Activated naive CD4-positive, alpha-beta T cell treated with Interleukin-2 at 50 U/mL for 16 hours (primary cell): Measurements from ENCODE around the gene SSR3.

Experiments used
- DNase-seq: peaks from one replicate; pipeline ENCODE4 v3.0.0-alpha.2; 2020

The SSR3 gene

GRCh38 chr3:156535162-156535627 is 19.7 kb downstream of the SSR3 start:
- DNase-seq, result no peak

- DNase-seq, result no peak
Observed at GRCh38 chr3:156533205-156533604, 21.7 kb downstream of the SSR3 start.

GRCh38 chr3:156532730-156533129 is 22.2 kb downstream of the SSR3 start:
- DNase-seq, result no peak

GRCh38 chr3:156530980-156531379 is 23.9 kb downstream of the SSR3 start:
- DNase-seq, result no peak

- DNase-seq, result no peak
Observed at GRCh38 chr3:156527060-156527459, 27.9 kb downstream of the SSR3 start.

GRCh38 chr3:156525808-156526207 is 29.1 kb downstream of the SSR3 start:
- no peak for DNase-seq

GRCh38 chr3:156522673-156523072 is 32.2 kb downstream of the SSR3 start:
- no peak for DNase-seq

GRCh38 chr3:156519758-156520162 is 35.2 kb downstream of the SSR3 start:
- no peak for DNase-seq

- no peak for DNase-seq
Observed at GRCh38 chr3:156518726-156519125, 36.2 kb downstream of the SSR3 start.

GRCh38 chr3:156516961-156517360 is 38.0 kb downstream of the SSR3 start:
- no peak for DNase-seq

- no peak for DNase-seq
Observed at GRCh38 chr3:156516284-156516683, 38.6 kb downstream of the SSR3 start.

GRCh38 chr3:156513619-156514018 is 41.3 kb downstream of the SSR3 start:
- no peak for DNase-seq

GRCh38 chr3:156511987-156512677 is 42.8 kb downstream of the SSR3 start:
- no peak for DNase-seq

- no peak for DNase-seq
Observed at GRCh38 chr3:156509189-156510174, 45.4 kb downstream of the SSR3 start.

GRCh38 chr3:156507285-156507684 is 47.6 kb downstream of the SSR3 start:
- no peak for DNase-seq

- no peak for DNase-seq
Observed at GRCh38 chr3:156498307-156498706, 56.6 kb downstream of the SSR3 start.

- DNase-seq, result no peak
Observed at GRCh38 chr3:156497326-156497725, 57.6 kb downstream of the SSR3 start.

GRCh38 chr3:156495816-156496215 is 59.1 kb downstream of the SSR3 start:
- no peak for DNase-seq

GRCh38 chr3:156493887-156494286 is 61.0 kb downstream of the SSR3 start:
- DNase-seq, result no peak

GRCh38 chr3:156492801-156493261 is 62.1 kb downstream of the SSR3 start:
- no peak for DNase-seq

GRCh38 chr3:156491192-156491591 is 63.7 kb downstream of the SSR3 start:
- no peak for DNase-seq
